ENCODE data around the gene ARHGEF25. TPM values are rescaled to one million over a fixed set of nuclear protein-coding genes. Genes with fewer than 3 reads are reported as not detected.

The ARHGEF25 gene
- total and polyA plus RNA-seq, 2 of the 13 experiments (the other 11 are each of a cell fraction or from before 2014, with no cell fraction given) = 11.5 to 12.5 TPM

DNA sequence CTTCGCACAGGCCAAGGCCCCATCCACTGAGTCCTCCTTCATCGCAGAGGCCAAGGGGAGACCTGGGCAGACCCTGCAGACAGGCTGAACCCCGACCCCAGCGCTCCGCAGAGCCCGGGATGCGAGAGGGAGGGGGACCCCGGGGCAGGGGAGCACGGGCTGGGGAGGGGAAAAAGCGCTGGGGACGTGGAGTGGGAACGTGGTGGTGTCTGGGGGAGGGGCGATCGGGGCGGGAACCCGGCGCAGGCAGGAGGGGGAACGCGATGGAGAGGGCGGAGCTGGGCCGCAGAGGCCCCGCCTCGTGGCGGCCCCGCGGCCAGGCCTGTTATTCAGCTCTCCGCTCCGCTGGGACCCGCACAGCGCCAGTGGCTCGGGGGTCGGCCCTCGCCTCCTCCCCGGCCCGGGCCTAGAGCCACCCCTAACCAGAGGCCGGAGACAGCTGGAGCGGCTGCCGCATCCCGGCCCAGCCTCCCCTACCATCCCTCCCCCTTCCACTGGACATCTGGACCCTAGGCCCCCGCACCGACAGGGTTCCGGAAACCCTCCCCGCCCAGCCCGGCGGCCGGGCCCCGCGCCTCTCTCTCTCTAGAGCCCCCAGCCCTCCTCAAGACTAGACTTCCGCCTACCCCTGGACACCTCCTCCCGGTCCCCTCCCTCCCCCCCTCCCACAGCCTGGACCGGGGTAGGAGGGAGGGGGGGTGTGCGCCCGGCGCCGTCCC lies at the start of gene ARHGEF25 (continued):
- TF ChIP-seq, protein P1, sequence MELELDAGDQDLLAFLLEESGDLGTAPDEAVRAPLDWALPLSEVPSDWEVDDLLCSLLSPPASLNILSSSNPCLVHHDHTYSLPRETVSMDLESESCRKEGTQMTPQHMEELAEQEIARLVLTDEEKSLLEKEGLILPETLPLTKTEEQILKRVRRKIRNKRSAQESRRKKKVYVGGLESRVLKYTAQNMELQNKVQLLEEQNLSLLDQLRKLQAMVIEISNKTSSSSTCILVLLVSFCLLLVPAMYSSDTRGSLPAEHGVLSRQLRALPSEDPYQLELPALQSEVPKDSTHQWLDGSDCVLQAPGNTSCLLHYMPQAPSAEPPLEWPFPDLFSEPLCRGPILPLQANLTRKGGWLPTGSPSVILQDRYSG (CRISPR knock-in tag; IDR thresholded peaks at IDR 0.05) = no peak
- TF ChIP-seq, protein P2, sequence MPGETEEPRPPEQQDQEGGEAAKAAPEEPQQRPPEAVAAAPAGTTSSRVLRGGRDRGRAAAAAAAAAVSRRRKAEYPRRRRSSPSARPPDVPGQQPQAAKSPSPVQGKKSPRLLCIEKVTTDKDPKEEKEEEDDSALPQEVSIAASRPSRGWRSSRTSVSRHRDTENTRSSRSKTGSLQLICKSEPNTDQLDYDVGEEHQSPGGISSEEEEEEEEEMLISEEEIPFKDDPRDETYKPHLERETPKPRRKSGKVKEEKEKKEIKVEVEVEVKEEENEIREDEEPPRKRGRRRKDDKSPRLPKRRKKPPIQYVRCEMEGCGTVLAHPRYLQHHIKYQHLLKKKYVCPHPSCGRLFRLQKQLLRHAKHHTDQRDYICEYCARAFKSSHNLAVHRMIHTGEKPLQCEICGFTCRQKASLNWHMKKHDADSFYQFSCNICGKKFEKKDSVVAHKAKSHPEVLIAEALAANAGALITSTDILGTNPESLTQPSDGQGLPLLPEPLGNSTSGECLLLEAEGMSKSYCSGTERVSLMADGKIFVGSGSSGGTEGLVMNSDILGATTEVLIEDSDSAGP (CRISPR knock-in tag; IDR thresholded peaks at IDR 0.05; ENCODE audit: borderline replicate concordance) = peak; percentile 52; the same call in 1 of the 2 replicates
- peak; percentile 26; the same call in 1 of the 2 replicates for TF ChIP-seq SP2 (CRISPR knock-in tag; IDR thresholded peaks at IDR 0.05)
- TF ChIP-seq, protein P3, sequence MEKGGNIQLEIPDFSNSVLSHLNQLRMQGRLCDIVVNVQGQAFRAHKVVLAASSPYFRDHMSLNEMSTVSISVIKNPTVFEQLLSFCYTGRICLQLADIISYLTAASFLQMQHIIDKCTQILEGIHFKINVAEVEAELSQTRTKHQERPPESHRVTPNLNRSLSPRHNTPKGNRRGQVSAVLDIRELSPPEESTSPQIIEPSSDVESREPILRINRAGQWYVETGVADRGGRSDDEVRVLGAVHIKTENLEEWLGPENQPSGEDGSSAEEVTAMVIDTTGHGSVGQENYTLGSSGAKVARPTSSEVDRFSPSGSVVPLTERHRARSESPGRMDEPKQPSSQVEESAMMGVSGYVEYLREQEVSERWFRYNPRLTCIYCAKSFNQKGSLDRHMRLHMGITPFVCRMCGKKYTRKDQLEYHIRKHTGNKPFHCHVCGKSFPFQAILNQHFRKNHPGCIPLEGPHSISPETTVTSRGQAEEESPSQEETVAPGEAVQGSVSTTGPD (CRISPR knock-in tag; IDR thresholded peaks at IDR 0.05) = no peak
- TF ChIP-seq PHF20 (CRISPR knock-in tag; IDR thresholded peaks at IDR 0.05) = peak; percentile 59; the same call in 1 of the 2 replicates
- peak; percentile 70; the same call in 1 of the 2 replicates for TF ChIP-seq ZBTB7B (CRISPR knock-in tag; IDR thresholded peaks at IDR 0.05)
- no peak for TF ChIP-seq MED8 (CRISPR knock-in tag; IDR thresholded peaks at IDR 0.05; ENCODE audit: insufficient replicate concordance)
- TF ChIP-seq, protein P4, sequence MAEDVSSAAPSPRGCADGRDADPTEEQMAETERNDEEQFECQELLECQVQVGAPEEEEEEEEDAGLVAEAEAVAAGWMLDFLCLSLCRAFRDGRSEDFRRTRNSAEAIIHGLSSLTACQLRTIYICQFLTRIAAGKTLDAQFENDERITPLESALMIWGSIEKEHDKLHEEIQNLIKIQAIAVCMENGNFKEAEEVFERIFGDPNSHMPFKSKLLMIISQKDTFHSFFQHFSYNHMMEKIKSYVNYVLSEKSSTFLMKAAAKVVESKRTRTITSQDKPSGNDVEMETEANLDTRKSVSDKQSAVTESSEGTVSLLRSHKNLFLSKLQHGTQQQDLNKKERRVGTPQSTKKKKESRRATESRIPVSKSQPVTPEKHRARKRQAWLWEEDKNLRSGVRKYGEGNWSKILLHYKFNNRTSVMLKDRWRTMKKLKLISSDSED (CRISPR knock-in tag; IDR thresholded peaks at IDR 0.05) = no peak
- no peak for TF ChIP-seq ZNF761 (CRISPR knock-in tag; conservative IDR thresholded peaks at IDR 0.05)
- TF ChIP-seq BRD4 (CRISPR knock-in tag; IDR thresholded peaks at IDR 0.05) = peak; percentile 64; the same call in 1 of the 2 replicates
- TF ChIP-seq, protein P5, sequence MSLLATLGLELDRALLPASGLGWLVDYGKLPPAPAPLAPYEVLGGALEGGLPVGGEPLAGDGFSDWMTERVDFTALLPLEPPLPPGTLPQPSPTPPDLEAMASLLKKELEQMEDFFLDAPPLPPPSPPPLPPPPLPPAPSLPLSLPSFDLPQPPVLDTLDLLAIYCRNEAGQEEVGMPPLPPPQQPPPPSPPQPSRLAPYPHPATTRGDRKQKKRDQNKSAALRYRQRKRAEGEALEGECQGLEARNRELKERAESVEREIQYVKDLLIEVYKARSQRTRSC (CRISPR knock-in tag; IDR thresholded peaks at IDR 0.05; ENCODE audit: low read depth) = no peak
- TF ChIP-seq HOXA3 (CRISPR knock-in tag; IDR thresholded peaks at IDR 0.05) = peak; percentile 68
- no peak for TF ChIP-seq ZNF180 (CRISPR knock-in tag; IDR thresholded peaks at IDR 0.05; ENCODE audit: borderline replicate concordance, low read depth)
- no peak for TF ChIP-seq ZNF34 (CRISPR knock-in tag; IDR thresholded peaks at IDR 0.05; ENCODE audit: borderline replicate concordance)
- TF ChIP-seq, protein P6, sequence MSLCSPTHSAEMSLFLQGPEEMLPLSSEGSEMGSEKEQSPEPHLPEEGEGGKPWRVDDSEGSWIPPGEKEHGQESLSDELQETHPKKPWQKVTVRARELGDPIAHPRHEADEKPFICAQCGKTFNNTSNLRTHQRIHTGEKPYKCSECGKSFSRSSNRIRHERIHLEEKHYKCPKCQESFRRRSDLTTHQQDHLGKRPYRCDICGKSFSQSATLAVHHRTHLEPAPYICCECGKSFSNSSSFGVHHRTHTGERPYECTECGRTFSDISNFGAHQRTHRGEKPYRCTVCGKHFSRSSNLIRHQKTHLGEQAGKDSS (CRISPR knock-in tag; IDR thresholded peaks at IDR 0.05; ENCODE audit: borderline replicate concordance, low read depth) = no peak
- no peak for TF ChIP-seq KDM6A (CRISPR knock-in tag; IDR thresholded peaks at IDR 0.05; ENCODE audit: low read depth)
- TF ChIP-seq SP5 (CRISPR knock-in tag; IDR thresholded peaks at IDR 0.05; ENCODE audit: borderline replicate concordance, low read depth) = peak; percentile 61
- TF ChIP-seq, protein P7, sequence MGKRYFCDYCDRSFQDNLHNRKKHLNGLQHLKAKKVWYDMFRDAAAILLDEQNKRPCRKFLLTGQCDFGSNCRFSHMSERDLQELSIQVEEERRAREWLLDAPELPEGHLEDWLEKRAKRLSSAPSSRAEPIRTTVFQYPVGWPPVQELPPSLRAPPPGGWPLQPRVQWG (CRISPR knock-in tag; IDR thresholded peaks at IDR 0.05; ENCODE audit: borderline replicate concordance, low read depth) = no peak
- TF ChIP-seq, protein P8, sequence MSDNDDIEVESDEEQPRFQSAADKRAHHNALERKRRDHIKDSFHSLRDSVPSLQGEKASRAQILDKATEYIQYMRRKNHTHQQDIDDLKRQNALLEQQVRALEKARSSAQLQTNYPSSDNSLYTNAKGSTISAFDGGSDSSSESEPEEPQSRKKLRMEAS (IDR thresholded peaks at IDR 0.05) = 0 out of 2 replicates have a peak, but pooled peaks have one; percentile 31
